K562 (cell line): ENCODE measurements around the gene AHNAK. TPM values are rescaled to one million over a fixed set of nuclear protein-coding genes. Genes with fewer than 3 reads are reported as not detected.

Experiments used
- RUNX1 ChIP-seq: sonication (generic); IDR thresholded peaks from 2 replicates; pipeline ENCODE4 v1.6.1; 2016; ENCODE audit warnings: antibody characterized with exemption, low read depth
- TCF7L2 ChIP-seq: fragments of 150-350 bp; IDR thresholded peaks from 2 replicates; pipeline ENCODE4 v1.6.1; 2016; ENCODE audit warnings: low read depth, mild to moderate bottlenecking, low read length, moderate library complexity
- polyA plus RNA-seq, 8 experiments: library from polyadenylated mRNA; depleted of rRNA in 4 of 8; stranded (reverse) in 5 of 8; unstranded in 3 of 8; fragments of >200 nt; fragmentation: Nextera tagmentation in 2 of 8; fragmentation: Illumina TruSeq in 1 of 8; extraction: Ambion mirVana in 2 of 8; extraction: Trizol in 1 of 8; gene quantifications; 2 replicates each; pipeline versions ENCODE4 v1.2.1 to v1.2.3, GENCODE V29; 2011 to 2014; ENCODE audit warnings: inconsistent platforms in 1 of 8, missing spikeins in 1 of 8
- total RNA-seq, 7 experiments: library from RNA; depleted of rRNA in 6 of 7; stranded (reverse); fragments of >200 nt in 6 of 7; fragmentation: Illumina TruSeq in 2 of 7; extraction: Trizol in 2 of 7; gene quantifications; 2 replicates each; pipeline versions ENCODE4 v1.2.1 to v1.2.3, GENCODE V29; 2011 to 2021; ENCODE audit warnings: low replicate concordance in 1 of 7
- TF ChIP-seq, protein P1 (sequence below), 2 experiments: fragments of 450-650 bp in 1 of 2; sonication (generic) in 1 of 2; formaldehyde crosslinking in 1 of 2; IDR thresholded peaks; 2 replicates each; pipeline versions ENCODE4 v1.7.1 to v1.9.0; 2016 to 2022; ENCODE audit warnings: inconsistent platforms in 1 of 2, mild to moderate bottlenecking in 1 of 2, missing genetic modification reagents in 1 of 2

The AHNAK gene
- total and polyA plus RNA-seq, 9 of the 15 experiments (the other 6 are each of a cell fraction or from before 2014, with no cell fraction given) = 1.5 to 89.7 (median 45.0) TPM

DNA sequence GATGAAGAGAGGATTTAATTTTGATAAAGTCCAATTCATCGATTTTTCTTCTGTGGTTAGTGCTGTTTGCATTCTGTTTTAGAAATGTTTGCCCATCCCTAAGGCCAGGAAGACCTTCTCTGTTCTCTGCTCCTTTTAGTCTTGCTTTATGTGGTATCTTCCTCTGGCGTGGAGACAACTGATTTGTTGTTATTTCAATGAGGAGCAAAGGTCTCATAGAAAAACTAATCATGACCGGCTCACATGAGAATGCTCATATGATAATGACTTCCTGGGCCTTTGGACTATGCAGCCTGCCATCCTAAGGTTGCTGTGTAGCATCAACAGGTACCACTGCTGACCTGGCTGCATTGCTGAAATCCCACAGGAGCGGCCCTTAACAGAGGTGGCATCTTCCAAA, 108.0 kb downstream of the AHNAK start (continued):
- TF ChIP-seq, protein P1, sequence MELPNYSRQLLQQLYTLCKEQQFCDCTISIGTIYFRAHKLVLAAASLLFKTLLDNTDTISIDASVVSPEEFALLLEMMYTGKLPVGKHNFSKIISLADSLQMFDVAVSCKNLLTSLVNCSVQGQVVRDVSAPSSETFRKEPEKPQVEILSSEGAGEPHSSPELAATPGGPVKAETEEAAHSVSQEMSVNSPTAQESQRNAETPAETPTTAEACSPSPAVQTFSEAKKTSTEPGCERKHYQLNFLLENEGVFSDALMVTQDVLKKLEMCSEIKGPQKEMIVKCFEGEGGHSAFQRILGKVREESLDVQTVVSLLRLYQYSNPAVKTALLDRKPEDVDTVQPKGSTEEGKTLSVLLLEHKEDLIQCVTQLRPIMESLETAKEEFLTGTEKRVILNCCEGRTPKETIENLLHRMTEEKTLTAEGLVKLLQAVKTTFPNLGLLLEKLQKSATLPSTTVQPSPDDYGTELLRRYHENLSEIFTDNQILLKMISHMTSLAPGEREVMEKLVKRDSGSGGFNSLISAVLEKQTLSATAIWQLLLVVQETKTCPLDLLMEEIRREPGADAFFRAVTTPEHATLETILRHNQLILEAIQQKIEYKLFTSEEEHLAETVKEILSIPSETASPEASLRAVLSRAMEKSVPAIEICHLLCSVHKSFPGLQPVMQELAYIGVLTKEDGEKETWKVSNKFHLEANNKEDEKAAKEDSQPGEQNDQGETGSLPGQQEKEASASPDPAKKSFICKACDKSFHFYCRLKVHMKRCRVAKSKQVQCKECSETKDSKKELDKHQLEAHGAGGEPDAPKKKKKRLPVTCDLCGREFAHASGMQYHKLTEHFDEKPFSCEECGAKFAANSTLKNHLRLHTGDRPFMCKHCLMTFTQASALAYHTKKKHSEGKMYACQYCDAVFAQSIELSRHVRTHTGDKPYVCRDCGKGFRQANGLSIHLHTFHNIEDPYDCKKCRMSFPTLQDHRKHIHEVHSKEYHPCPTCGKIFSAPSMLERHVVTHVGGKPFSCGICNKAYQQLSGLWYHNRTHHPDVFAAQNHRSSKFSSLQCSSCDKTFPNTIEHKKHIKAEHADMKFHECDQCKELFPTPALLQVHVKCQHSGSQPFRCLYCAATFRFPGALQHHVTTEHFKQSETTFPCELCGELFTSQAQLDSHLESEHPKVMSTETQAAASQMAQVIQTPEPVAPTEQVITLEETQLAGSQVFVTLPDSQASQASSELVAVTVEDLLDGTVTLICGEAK (IDR thresholded peaks at IDR 0.05) = no peak
- TF ChIP-seq, protein P1 (CRISPR knock-in tag; IDR thresholded peaks at IDR 0.05) = no peak
- TF ChIP-seq RUNX1 = no peak
- TF ChIP-seq TCF7L2 = no peak
